Testis (tissue), 3 donors: ENCODE results near the gene ZNF492. TPM values are rescaled to one million over a fixed set of nuclear protein-coding genes. Genes with fewer than 3 reads are reported as not detected.

ENCODE experiments used
- DNase-seq: peaks from one replicate; pipeline ENCODE4 v3.0.0-alpha.2; 2019
- H3K27ac ChIP-seq, 2 donors: fragments of 200-600 bp; sonication (generic); one replicate each; pipeline ENCODE4 v1.5.1; 2019
- H3K27me3 ChIP-seq: fragments of 200-600 bp; sonication (generic); one replicate; pipeline ENCODE4 v1.5.1; 2019
- H3K36me3 ChIP-seq: fragments of 200-600 bp; sonication (generic); one replicate; pipeline ENCODE4 v1.5.1; 2017; ENCODE audit warnings: low read depth; ENCODE audit errors: missing control alignments
- H3K4me1 ChIP-seq: fragments of 200-600 bp; sonication (generic); one replicate; pipeline ENCODE4 v1.5.1; 2019
- H3K4me3 ChIP-seq, 2 donors: fragments of 200-600 bp; sonication (generic); one replicate each; pipeline ENCODE4 v1.5.1; 2017 to 2019
- H3K9me3 ChIP-seq: fragments of 200-600 bp; sonication (generic); one replicate; pipeline ENCODE4 v1.5.1; 2017
- POLR2A ChIP-seq: fragments of 450-650 bp; IDR thresholded peaks from one replicate; pipeline ENCODE4 v1.6.1; 2017; ENCODE audit warnings: antibody characterized with exemption, mild to moderate bottlenecking, moderate library complexity
- WGBS, 2 donors: methylation state at CpG; one replicate each; pipeline ENCODE4 v1.1.5; 2018; 5-methylcytosine and 5-hydroxymethylcytosine counted together
- intact Hi-C: fragments of 100-400 bp; cut with DNase I; formaldehyde crosslinking; loops from one replicate; pipeline ENCODE4 v1.15.1; 2023; ENCODE audit warnings: low total_unique reads
- polyA plus RNA-seq: library from polyadenylated mRNA; stranded (reverse); fragments of 350-450 nt; fragmentation: Illumina TruSeq; extraction: RNeasy Lipid Tissue Mini Kit (QIAGEN cat#74804); gene quantifications from one replicate; pipeline ENCODE4 v1.2.3, GENCODE V29; 2014; ENCODE audit warnings: low read depth, low replicate concordance; ENCODE audit not compliant: insufficient read depth
- small RNA-seq, 2 donors: library from RNA; depleted of rRNA; stranded (forward); fragments of <200 nt; gene quantifications; one replicate each; pipeline ENCODE3, GENCODE V24; 2016
- total RNA-seq, 2 donors: library from RNA; depleted of rRNA; stranded (reverse); fragments of >200 nt; gene quantifications; one replicate each; pipeline ENCODE4 v1.2.3, GENCODE V29; 2016
- TF ChIP-seq, protein P1 (sequence below), 3 experiments: fragments of 450-650 bp in 2 of 3; fragments of 200-600 bp in 1 of 3; sonication (generic) in 1 of 3; IDR thresholded peaks; one replicate each; pipeline ENCODE4 v1.5.1; 2016 to 2019; ENCODE audit warnings: antibody characterized with exemption in 3 of 3, mild to moderate bottlenecking in 2 of 3, moderate library complexity in 1 of 3

The ZNF492 gene
- total and polyA plus RNA-seq, 3 donors from 2014 or later, result 1.2 to 3.3 (median 2.7) TPM

DNA sequence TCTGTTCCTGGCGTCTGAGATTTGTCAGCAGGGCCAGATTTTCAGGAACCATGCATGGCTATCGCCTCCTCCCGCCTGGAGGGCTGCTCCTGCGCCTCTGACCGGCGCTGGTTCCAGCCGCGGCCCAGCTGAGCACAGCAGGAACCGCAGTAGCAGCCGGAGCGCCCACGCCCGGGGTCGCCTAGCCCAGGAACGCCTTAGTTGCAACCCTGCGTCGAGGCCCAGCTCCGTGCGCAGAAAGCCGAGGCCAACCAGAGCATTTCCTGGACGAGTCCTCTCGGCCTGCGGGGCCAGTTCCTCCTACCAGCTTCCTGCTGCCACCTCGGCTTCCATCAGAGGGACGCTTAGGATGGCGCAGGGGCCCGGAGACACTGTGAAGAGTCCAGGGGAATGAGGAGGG, 74.9 kb downstream of the ZNF492 start:
- no peaks in the 10 kb centered on the region for H3K9me3 ChIP-seq
- H3K4me1 ChIP-seq, result no peaks in the 10 kb centered on the region
- intact Hi-C loops, result no loop called here
- WGBS, 2 donors, result 17 to 21% methylated on average over 5 to 27 of the region's 27 CpGs
- DNase-seq, result peak; percentile 20
- H3K4me3 ChIP-seq, result peak overlapping the region; percentile 29 to 34
- TF ChIP-seq POLR2A, result no peak
- TF ChIP-seq, protein P1, sequence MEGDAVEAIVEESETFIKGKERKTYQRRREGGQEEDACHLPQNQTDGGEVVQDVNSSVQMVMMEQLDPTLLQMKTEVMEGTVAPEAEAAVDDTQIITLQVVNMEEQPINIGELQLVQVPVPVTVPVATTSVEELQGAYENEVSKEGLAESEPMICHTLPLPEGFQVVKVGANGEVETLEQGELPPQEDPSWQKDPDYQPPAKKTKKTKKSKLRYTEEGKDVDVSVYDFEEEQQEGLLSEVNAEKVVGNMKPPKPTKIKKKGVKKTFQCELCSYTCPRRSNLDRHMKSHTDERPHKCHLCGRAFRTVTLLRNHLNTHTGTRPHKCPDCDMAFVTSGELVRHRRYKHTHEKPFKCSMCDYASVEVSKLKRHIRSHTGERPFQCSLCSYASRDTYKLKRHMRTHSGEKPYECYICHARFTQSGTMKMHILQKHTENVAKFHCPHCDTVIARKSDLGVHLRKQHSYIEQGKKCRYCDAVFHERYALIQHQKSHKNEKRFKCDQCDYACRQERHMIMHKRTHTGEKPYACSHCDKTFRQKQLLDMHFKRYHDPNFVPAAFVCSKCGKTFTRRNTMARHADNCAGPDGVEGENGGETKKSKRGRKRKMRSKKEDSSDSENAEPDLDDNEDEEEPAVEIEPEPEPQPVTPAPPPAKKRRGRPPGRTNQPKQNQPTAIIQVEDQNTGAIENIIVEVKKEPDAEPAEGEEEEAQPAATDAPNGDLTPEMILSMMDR (IDR thresholded peaks at IDR 0.05), result no peak
- H3K27ac ChIP-seq, result no peak overlapping the region
- H3K36me3 ChIP-seq, result no peaks in the 10 kb centered on the region
- H3K27me3 ChIP-seq, result no peaks in the 10 kb centered on the region

Small RNA genes lying within 50 kb of the gene (small RNA-seq; reads per million reads assigned to genes)
- 0 reads per million in 2 donors for gene AC011467.2

Other genes with a start within 250 kb of the ZNF492 start
- gene ZNF98, start 212.0 kb upstream of the ZNF492 start, total RNA-seq, result 10 to 100 TPM; 16.0 to 17.7 TPM
- gene ZNF98, start 212.0 kb upstream of the ZNF492 start, polyA plus RNA-seq, result 7.7 TPM
- gene ZNF99, start 149.8 kb downstream of the ZNF492 start, total RNA-seq, result 1 to 10 TPM; 3.0 to 4.6 TPM
- gene ZNF99, start 149.8 kb downstream of the ZNF492 start, polyA plus RNA-seq, result 0.46 TPM
- 1 to 10 TPM; 5.5 to 9.3 TPM for gene ZNF723, start 198.0 kb downstream of the ZNF492 start, total RNA-seq
- 3.6 TPM for gene ZNF723, start 198.0 kb downstream of the ZNF492 start, polyA plus RNA-seq